Trophoblast cell (in vitro differentiated cells and primary cell): ENCODE data around the gene KRT74.

ENCODE experiments used
- DNase-seq, 2 donors: peaks; one replicate each; pipeline ENCODE4 v3.0.0-alpha.2; 2016
- H2AFZ ChIP-seq: 2 replicates; pipeline ENCODE4 v1.6.1; 2013; ENCODE audit warnings: low read length, moderate library complexity, mild to moderate bottlenecking; ENCODE audit not compliant: insufficient read depth, poor library complexity
- H2AK5ac ChIP-seq: 2 replicates; pipeline ENCODE4 v1.6.1; 2013; ENCODE audit warnings: mild to moderate bottlenecking, low read length
- H2BK120ac ChIP-seq: 2 replicates; pipeline ENCODE4 v1.6.1; 2013; ENCODE audit warnings: low read length, mild to moderate bottlenecking, moderate library complexity; ENCODE audit not compliant: insufficient read depth, poor library complexity
- H2BK12ac ChIP-seq: 2 replicates; pipeline ENCODE4 v1.6.1; 2013; ENCODE audit warnings: mild to moderate bottlenecking, low read length, moderate library complexity
- H2BK5ac ChIP-seq: 2 replicates; pipeline ENCODE4 v1.6.1; 2013; ENCODE audit warnings: low read length, low read depth, moderate library complexity, mild to moderate bottlenecking; ENCODE audit not compliant: poor library complexity
- H3K14ac ChIP-seq: 2 replicates; pipeline ENCODE4 v1.6.1; 2013; ENCODE audit warnings: mild to moderate bottlenecking, low read length
- H3K18ac ChIP-seq: 2 replicates; pipeline ENCODE4 v1.6.1; 2013; ENCODE audit warnings: mild to moderate bottlenecking, low read length
- H3K23ac ChIP-seq: 2 replicates; pipeline ENCODE4 v1.6.1; 2013; ENCODE audit warnings: low read length
- H3K27ac ChIP-seq: 2 replicates; pipeline ENCODE4 v1.5.1; 2013; ENCODE audit warnings: low read depth, mild to moderate bottlenecking, inconsistent platforms, low read length, moderate library complexity
- H3K27me3 ChIP-seq: 2 replicates; pipeline ENCODE4 v1.6.1; 2013; ENCODE audit warnings: inconsistent platforms, mild to moderate bottlenecking, low read length, moderate library complexity; ENCODE audit not compliant: insufficient read depth
- H3K36me3 ChIP-seq, 2 experiments: 1 replicate in 1 of 2; 2 replicates in 1 of 2; pipeline ENCODE4 v1.6.1; 2013; ENCODE audit warnings: low read length in 2 of 2, mild to moderate bottlenecking in 2 of 2, moderate library complexity in 1 of 2; ENCODE audit not compliant: insufficient read depth in 2 of 2, control insufficient read depth in 1 of 2
- H3K4ac ChIP-seq: 2 replicates; pipeline ENCODE4 v1.6.1; 2013; ENCODE audit warnings: low read depth, mild to moderate bottlenecking, low read length, moderate library complexity
- H3K4me1 ChIP-seq, 2 experiments: 1 replicate in 1 of 2; 2 replicates in 1 of 2; pipeline ENCODE4 v1.6.1; 2013; ENCODE audit warnings: low read length in 2 of 2, mild to moderate bottlenecking in 2 of 2, moderate library complexity in 1 of 2; ENCODE audit not compliant: insufficient read depth in 2 of 2, control insufficient read depth in 1 of 2
- H3K4me2 ChIP-seq: 2 replicates; pipeline ENCODE4 v1.6.1; 2013; ENCODE audit warnings: inconsistent platforms, mild to moderate bottlenecking, low read length, moderate library complexity
- H3K4me3 ChIP-seq: 2 replicates; pipeline ENCODE4 v1.5.1; 2013; ENCODE audit warnings: mild to moderate bottlenecking, low read depth, low read length, inconsistent platforms
- H3K79me1 ChIP-seq: one replicate; pipeline ENCODE4 v1.6.1; 2013; ENCODE audit warnings: low read length
- H3K79me2 ChIP-seq: 2 replicates; pipeline ENCODE4 v1.6.1; 2013; ENCODE audit warnings: low read length, mild to moderate bottlenecking; ENCODE audit not compliant: control insufficient read depth, insufficient read depth, poor library complexity
- H3K9ac ChIP-seq: 2 replicates; pipeline ENCODE4 v1.6.1; 2013; ENCODE audit warnings: mild to moderate bottlenecking, low read length
- H3K9me3 ChIP-seq: 2 replicates; pipeline ENCODE4 v1.6.1; 2013; ENCODE audit warnings: low read depth, mild to moderate bottlenecking, control low read depth, inconsistent platforms, low read length; ENCODE audit not compliant: insufficient read depth
- H4K12ac ChIP-seq: 2 replicates; pipeline ENCODE4 v1.6.1; 2013; ENCODE audit warnings: low read depth, mild to moderate bottlenecking, low read length, moderate library complexity
- H4K8ac ChIP-seq: 2 replicates; pipeline ENCODE4 v1.6.1; 2013; ENCODE audit warnings: low read depth, mild to moderate bottlenecking, low read length, moderate library complexity
- H4K91ac ChIP-seq: one replicate; pipeline ENCODE4 v1.6.1; 2013; ENCODE audit warnings: low read depth, mild to moderate bottlenecking, low read length, moderate library complexity
- WGBS: extraction: QIAGEN DNeasy Blood & Tissue Kit; methylation state at CpG from one replicate; pipeline ENCODE4 v1.1.7; 2013; ENCODE audit warnings: missing lambda C conversion rate; ENCODE audit not compliant: insufficient read length, insufficient coverage; ENCODE audit errors: extremely low coverage; 5-methylcytosine and 5-hydroxymethylcytosine counted together

The KRT74 gene

DNA sequence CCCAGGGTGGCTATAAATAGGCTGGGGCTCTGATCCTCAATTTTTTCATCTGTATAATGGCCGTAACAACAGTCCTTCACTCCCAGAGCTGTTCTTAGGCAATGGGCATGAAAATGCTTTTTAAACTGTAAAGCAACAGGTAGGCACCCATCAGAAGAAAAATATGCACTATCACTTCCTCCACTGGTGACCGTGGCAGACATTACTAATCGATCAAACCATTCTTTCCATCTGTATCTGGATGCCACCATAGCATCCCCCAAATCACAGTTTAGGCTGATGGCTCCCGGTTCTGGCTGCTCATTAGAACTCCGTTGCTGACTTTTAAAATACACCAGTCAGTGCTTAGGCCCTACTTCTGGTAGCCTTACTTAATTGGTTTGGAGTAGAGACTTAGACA lies 31.9 kb downstream of the KRT74 start:
- Histone ChIP-seq H2BK12ac (no peak overlapping the region), H2AFZ (no peak overlapping the region), H3K4me3 (no peak overlapping the region), H2BK120ac (no peak overlapping the region), H3K14ac (no peak overlapping the region), H3K9ac (no peak overlapping the region), H3K9me3 (no peaks in the 10 kb centered on the region), H3K79me2 (no peaks in the 10 kb centered on the region), H3K4ac (no peak overlapping the region), H2AK5ac (no peak overlapping the region), H3K18ac (no peak overlapping the region), H3K79me1 (no peaks in the 10 kb centered on the region), H3K27ac (no peak overlapping the region), H4K12ac (no peak overlapping the region), H3K36me3 (no peaks in the 10 kb centered on the region), H4K8ac (no peak overlapping the region), H3K27me3 (no peaks in the 10 kb centered on the region), H2BK5ac (no peak overlapping the region), H3K4me2 (no peak overlapping the region), H4K91ac (no peak overlapping the region), H3K4me1 (no peaks in the 10 kb centered on the region), H3K23ac (no peak overlapping the region)
- WGBS: no CpG with 5 or more reads among the region's 5 CpGs
- no peak for DNase-seq

GRCh38 chr12:52540531-52540930 lies 33.1 kb downstream of the KRT74 start:
- H4K8ac ChIP-seq: no peak overlapping the region
- H3K14ac ChIP-seq: no peak overlapping the region
- no peak overlapping the region for H3K18ac ChIP-seq
- no peaks in the 10 kb centered on the region for H3K79me2 ChIP-seq
- H3K79me1 ChIP-seq: no peaks in the 10 kb centered on the region
- DNase-seq: no peak
- whole genome bisulfite sequencing: no CpG with 5 or more reads among the region's 7 CpGs
- H3K23ac ChIP-seq: no peak overlapping the region
- no peaks in the 10 kb centered on the region for H3K27me3 ChIP-seq
- H3K4me1 ChIP-seq: no peaks in the 10 kb centered on the region
- no peak overlapping the region for H3K4ac ChIP-seq
- H4K12ac ChIP-seq: no peak overlapping the region
- H3K36me3 ChIP-seq: no peaks in the 10 kb centered on the region
- no peak overlapping the region for H3K4me2 ChIP-seq
- no peak overlapping the region for H2BK120ac ChIP-seq
- H3K9ac ChIP-seq: no peak overlapping the region
- no peak overlapping the region for H2AFZ ChIP-seq
- H2BK5ac ChIP-seq: no peak overlapping the region
- no peak overlapping the region for H3K27ac ChIP-seq
- H2AK5ac ChIP-seq: no peak overlapping the region
- no peak overlapping the region for H4K91ac ChIP-seq
- no peak overlapping the region for H2BK12ac ChIP-seq
- H3K9me3 ChIP-seq: no peaks in the 10 kb centered on the region
- no peak overlapping the region for H3K4me3 ChIP-seq

GRCh38 chr12:52539821-52540173 lies 33.8 kb downstream of the KRT74 start:
- no peaks in the 10 kb centered on the region for H3K4me1 ChIP-seq
- no peaks in the 10 kb centered on the region for H3K79me1 ChIP-seq
- no peak overlapping the region for H3K4ac ChIP-seq
- H3K14ac ChIP-seq: no peak overlapping the region
- no peak overlapping the region for H3K4me3 ChIP-seq
- H3K27me3 ChIP-seq: no peaks in the 10 kb centered on the region
- no peak overlapping the region for H2AK5ac ChIP-seq
- H4K91ac ChIP-seq: no peak overlapping the region
- no peak overlapping the region for H3K23ac ChIP-seq
- no peak overlapping the region for H3K9ac ChIP-seq
- no peaks in the 10 kb centered on the region for H3K79me2 ChIP-seq
- no peak overlapping the region for H3K18ac ChIP-seq
- no peak overlapping the region for H2BK120ac ChIP-seq
- no peak for DNase-seq
- H4K12ac ChIP-seq: no peak overlapping the region
- no peaks in the 10 kb centered on the region for H3K36me3 ChIP-seq
- H2AFZ ChIP-seq: no peak overlapping the region
- H3K9me3 ChIP-seq: no peaks in the 10 kb centered on the region
- no peak overlapping the region for H2BK5ac ChIP-seq
- H3K27ac ChIP-seq: no peak overlapping the region
- no CpG with 5 or more reads among the region's 3 CpGs for WGBS
- no peak overlapping the region for H4K8ac ChIP-seq
- no peak overlapping the region for H2BK12ac ChIP-seq
- H3K4me2 ChIP-seq: no peak overlapping the region

GRCh38 chr12:52539083-52539820 lies 34.4 kb downstream of the KRT74 start:
- H3K4ac ChIP-seq: no peak overlapping the region
- H3K9ac ChIP-seq: no peak overlapping the region
- H2BK5ac ChIP-seq: no peak overlapping the region
- H4K91ac ChIP-seq: no peak overlapping the region
- no peaks in the 10 kb centered on the region for H3K79me1 ChIP-seq
- no peak overlapping the region for H3K14ac ChIP-seq
- H3K4me3 ChIP-seq: no peak overlapping the region
- H3K18ac ChIP-seq: no peak overlapping the region
- H3K23ac ChIP-seq: no peak overlapping the region
- no peaks in the 10 kb centered on the region for H3K4me1 ChIP-seq
- WGBS: no CpG with 5 or more reads among the region's 5 CpGs
- H4K8ac ChIP-seq: no peak overlapping the region
- DNase-seq: no peak
- no peaks in the 10 kb centered on the region for H3K27me3 ChIP-seq
- H2AFZ ChIP-seq: no peak overlapping the region
- no peaks in the 10 kb centered on the region for H3K9me3 ChIP-seq
- H3K27ac ChIP-seq: no peak overlapping the region
- no peaks in the 10 kb centered on the region for H3K36me3 ChIP-seq
- H3K79me2 ChIP-seq: no peaks in the 10 kb centered on the region
- H2BK120ac ChIP-seq: no peak overlapping the region
- H2AK5ac ChIP-seq: no peak overlapping the region
- H3K4me2 ChIP-seq: no peak overlapping the region
- H4K12ac ChIP-seq: no peak overlapping the region
- H2BK12ac ChIP-seq: no peak overlapping the region
